Measurements from ENCODE around the gene BMPR1A.

GRCh38 chr10:86801995-86802394 lies 45.6 kb downstream of the BMPR1A start:
- TF ChIP-seq CTCF (IDR thresholded peaks at IDR 0.05), result no peak
- TF ChIP-seq POLR2AphosphoS5 (IDR thresholded peaks at IDR 0.05), result no peak
- TF ChIP-seq POLR2A (IDR thresholded peaks at IDR 0.05), result no peak

Measured in suprapubic skin (tissue), 4 donors.